ENCODE data around the gene MAGI1.

MAGI1 gene

DNA sequence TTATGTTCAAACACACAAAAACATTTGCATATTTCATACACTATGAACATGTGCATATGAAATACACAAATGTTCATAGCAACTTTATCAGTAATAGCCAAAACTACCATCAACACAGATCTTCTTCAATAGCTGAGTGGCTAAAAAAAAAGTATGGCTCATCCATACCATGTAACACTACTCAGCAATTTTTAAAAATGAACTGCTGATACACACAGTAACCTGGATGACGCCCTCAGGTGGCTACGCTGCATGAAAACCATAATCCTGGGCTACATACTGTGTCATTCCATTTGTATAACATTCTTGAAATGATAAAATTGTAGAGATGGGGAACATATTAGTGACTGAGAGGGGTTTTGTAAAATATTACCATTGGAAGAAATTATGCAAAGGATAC lies 243.6 kb downstream of the MAGI1 start:
- in situ Hi-C loops (cut with MboI; ENCODE audit: low sequenced_read_pairs, unreplicated experiment): loop anchor here (25.0 kb wide), 1 partner anchor 342 kb away; no protein-coding TSS in a partner anchor
- no peak for DNase-seq (ENCODE audit: low spot score)
- TF ChIP-seq, protein P1, sequence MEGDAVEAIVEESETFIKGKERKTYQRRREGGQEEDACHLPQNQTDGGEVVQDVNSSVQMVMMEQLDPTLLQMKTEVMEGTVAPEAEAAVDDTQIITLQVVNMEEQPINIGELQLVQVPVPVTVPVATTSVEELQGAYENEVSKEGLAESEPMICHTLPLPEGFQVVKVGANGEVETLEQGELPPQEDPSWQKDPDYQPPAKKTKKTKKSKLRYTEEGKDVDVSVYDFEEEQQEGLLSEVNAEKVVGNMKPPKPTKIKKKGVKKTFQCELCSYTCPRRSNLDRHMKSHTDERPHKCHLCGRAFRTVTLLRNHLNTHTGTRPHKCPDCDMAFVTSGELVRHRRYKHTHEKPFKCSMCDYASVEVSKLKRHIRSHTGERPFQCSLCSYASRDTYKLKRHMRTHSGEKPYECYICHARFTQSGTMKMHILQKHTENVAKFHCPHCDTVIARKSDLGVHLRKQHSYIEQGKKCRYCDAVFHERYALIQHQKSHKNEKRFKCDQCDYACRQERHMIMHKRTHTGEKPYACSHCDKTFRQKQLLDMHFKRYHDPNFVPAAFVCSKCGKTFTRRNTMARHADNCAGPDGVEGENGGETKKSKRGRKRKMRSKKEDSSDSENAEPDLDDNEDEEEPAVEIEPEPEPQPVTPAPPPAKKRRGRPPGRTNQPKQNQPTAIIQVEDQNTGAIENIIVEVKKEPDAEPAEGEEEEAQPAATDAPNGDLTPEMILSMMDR (IDR thresholded peaks at IDR 0.05; ENCODE audit: borderline replicate concordance, control extremely low read depth, extremely low read depth, insufficient read depth, missing control alignments): no peak

DNA sequence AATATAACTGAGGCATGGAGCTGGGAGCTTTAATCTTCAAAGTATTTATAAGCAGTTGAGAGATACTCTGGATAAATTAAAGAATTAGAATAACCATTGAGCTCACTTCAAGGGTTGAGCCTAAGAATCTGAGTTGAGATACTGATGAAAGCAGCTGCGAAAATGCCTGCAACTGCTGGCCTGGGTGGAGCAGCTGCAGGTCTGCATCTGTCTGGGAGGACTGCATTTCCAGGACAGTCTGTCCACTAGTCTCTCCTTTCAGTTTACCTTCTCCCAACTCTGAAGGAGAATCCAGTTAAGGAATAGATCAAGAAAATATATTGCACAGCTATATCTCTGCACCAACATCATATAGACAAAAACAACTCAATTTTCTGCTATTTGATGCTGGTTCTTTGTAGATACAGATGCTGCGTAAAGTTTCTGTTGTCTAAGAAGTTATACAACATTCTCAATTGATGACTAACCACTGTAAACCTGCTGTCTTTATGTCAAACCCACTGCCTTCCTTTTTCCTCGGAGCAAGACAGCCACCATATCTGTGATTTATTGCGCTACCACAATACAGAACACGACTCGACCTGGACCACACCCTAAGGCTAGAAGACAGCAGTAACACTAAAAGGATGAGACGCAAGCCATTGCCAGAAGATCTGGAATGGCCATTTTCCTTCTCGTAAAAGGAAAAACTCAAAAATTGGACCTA lies 245.1 kb downstream of the MAGI1 start:
- in situ Hi-C loops (cut with MboI; ENCODE audit: low sequenced_read_pairs, unreplicated experiment): loop anchor here (25.0 kb wide), 1 partner anchor 344 kb away; no protein-coding TSS in a partner anchor
- no peak for DNase-seq (ENCODE audit: low spot score)

DNA sequence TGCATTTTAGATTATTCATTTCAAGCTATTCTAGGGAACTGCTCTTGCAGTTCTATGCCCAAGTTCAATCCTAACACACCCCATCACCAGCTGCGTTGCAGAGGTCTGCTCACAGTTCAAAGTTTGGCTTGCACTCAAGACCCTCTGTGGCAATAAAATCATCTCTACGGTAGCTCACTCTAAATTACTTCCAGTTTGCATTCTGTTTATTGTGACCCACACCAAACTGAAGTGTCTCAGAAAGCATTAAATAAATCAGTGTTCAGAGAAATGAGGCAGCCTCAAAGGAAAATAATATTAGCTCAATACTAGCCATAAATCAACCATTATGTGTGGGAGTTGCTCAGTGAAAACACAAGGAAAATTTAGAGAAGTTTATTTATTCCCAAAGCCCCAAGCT lies 250.3 kb downstream of the MAGI1 start:
- TF ChIP-seq, protein P1 (IDR thresholded peaks at IDR 0.05; ENCODE audit: borderline replicate concordance, control extremely low read depth, extremely low read depth, insufficient read depth, missing control alignments): no peak
- DNase-seq (ENCODE audit: low spot score): no peak
- in situ Hi-C loops (cut with MboI; ENCODE audit: low sequenced_read_pairs, unreplicated experiment): loop anchor here (10.0 to 25.0 kb wide), 2 partner anchors 116 to 349 kb away; no protein-coding TSS in a partner anchor

More for the DNA sequence above, 245.1 kb downstream of the MAGI1 start:
- TF ChIP-seq, protein P1 (IDR thresholded peaks at IDR 0.05; ENCODE audit: borderline replicate concordance, control extremely low read depth, extremely low read depth, insufficient read depth, missing control alignments): no peak

DNA sequence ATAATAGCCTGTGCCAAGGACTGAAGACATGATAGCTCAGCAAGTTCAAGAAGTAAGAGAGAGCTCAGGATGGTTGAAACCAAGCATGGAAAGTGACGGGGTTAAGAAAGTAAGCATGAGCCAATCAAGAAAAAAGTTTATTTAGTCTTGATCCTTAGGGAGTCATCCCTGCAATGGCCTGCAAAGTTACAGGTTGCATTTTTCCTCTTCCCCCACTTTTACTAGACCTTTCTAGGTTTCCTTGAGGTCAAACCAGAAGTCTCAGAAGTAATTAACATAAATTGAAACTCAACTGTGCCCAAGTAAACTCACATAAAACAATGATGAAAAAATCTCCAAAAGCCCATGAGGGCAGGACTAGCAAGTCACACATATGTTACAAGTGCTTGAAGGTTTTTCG lies 250.9 kb downstream of the MAGI1 start:
- in situ Hi-C loops (cut with MboI; ENCODE audit: low sequenced_read_pairs, unreplicated experiment): loop anchor here (10.0 to 25.0 kb wide), 2 partner anchors 117 to 349 kb away; no protein-coding TSS in a partner anchor
- no peak for DNase-seq (ENCODE audit: low spot score)
- TF ChIP-seq, protein P1 (IDR thresholded peaks at IDR 0.05; ENCODE audit: borderline replicate concordance, control extremely low read depth, extremely low read depth, insufficient read depth, missing control alignments): no peak

DNA sequence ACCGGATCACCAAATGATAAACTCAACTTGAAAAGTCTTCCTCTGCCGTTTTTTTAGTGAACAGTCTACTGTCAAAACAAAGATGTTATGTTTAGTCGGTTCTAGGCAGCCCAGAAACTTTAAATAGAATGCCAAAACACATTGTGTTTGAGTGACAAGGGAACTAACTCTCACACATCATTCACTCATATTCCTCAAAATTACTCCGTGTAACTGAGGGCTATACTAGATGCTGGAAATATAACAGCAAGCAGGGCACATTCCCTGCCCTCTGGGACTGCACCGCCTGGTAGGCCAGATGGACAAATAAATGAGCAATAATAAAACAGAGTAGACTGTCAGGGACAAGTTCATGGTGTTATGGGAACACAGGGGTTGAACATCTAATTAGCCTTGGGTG lies 251.4 kb downstream of the MAGI1 start:
- in situ Hi-C loops (cut with MboI; ENCODE audit: low sequenced_read_pairs, unreplicated experiment): loop anchor here (10.0 to 25.0 kb wide), 2 partner anchors 117 to 350 kb away; no protein-coding TSS in a partner anchor

DNA sequence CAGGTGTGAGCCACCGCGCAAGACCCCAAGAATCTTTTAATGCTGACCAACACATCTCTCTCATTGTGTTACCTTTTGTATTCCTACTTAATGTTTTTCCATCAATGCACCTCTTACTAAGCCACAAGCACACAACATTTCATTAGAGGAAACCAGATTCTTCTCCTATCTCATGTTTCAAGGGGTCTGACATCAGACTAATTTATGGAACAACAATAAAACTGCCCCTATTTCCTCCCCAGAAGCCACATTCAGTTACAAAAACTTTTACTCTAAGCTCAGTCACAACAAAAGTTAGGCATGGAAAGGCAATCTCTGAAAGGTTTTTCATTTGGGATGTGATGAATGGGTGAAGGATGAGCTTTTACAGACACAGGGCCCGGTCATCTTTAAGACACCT lies 251.8 kb downstream of the MAGI1 start:
- no peak for DNase-seq (ENCODE audit: low spot score)
- in situ Hi-C loops (cut with MboI; ENCODE audit: low sequenced_read_pairs, unreplicated experiment): loop anchor here (10.0 to 25.0 kb wide), 2 partner anchors 118 to 350 kb away; no protein-coding TSS in a partner anchor
- TF ChIP-seq, protein P1 (IDR thresholded peaks at IDR 0.05; ENCODE audit: borderline replicate concordance, control extremely low read depth, extremely low read depth, insufficient read depth, missing control alignments): no peak

More for the DNA sequence above, 251.4 kb downstream of the MAGI1 start:
- DNase-seq (ENCODE audit: low spot score): no peak
- TF ChIP-seq, protein P1 (IDR thresholded peaks at IDR 0.05; ENCODE audit: borderline replicate concordance, control extremely low read depth, extremely low read depth, insufficient read depth, missing control alignments): no peak

All from GM13976 (cell line).